AG08395 (cell line): ENCODE results near the gene CD160.
A peak's percentile ranks its signal among the peaks of the same experiment; 100 is the strongest.
"Not testable (repeated sequence)": the region's sequence is repeated elsewhere in the genome, so short reads cannot be mapped to it uniquely, and the experiment has no call there.

ENCODE experiments used
- DNase-seq: peaks from one replicate; pipeline ENCODE4 v3.0.0; 2012; ENCODE audit warnings: mixed read lengths, low spot score

CD160 gene, protein sequence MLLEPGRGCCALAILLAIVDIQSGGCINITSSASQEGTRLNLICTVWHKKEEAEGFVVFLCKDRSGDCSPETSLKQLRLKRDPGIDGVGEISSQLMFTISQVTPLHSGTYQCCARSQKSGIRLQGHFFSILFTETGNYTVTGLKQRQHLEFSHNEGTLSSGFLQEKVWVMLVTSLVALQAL

GRCh38 chr1:145719230-145720079 is at the start of gene CD160:
TSS of gene CD160 (plus strand) at chr1:145719499. CDS start at chr1:145728328, 8,829 bp downstream.
- DNase-seq: no peak

DNA sequence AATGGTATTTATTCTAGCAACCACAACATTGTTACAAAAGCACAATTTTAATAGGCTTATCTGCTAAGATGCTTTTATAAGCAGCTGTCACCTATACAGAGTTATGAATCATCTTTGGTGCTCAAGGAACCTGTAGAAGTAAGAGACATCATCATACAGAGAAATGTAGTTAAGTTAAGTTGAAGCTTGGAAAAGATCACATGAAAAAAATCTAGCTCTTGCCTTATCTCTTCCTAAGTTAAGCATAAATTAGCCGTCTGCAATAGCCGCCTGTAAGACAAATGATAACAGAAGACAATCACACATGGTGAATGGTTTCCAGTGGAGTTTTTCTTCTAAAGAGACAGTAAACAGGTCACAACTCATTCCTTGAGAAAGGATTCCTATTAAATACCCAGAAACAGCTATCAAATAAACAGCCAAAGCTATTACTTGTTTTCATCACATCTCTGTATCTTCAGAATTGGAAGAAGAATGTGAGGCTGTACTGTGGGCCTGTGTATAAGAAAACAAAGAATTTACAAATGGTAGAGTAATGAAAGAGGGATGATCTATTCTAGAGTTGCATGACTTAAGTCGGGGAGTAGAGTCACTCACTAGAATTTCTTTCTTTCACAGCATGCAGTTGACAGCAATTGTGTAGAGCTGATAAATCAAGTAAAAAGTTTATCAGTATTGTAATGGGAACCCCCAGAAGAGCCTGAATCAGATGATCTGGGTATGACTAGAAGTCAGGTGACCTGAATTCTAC is 48.1 kb upstream of the CD160 start:
- not testable (repeated sequence) for DNase-seq

DNA sequence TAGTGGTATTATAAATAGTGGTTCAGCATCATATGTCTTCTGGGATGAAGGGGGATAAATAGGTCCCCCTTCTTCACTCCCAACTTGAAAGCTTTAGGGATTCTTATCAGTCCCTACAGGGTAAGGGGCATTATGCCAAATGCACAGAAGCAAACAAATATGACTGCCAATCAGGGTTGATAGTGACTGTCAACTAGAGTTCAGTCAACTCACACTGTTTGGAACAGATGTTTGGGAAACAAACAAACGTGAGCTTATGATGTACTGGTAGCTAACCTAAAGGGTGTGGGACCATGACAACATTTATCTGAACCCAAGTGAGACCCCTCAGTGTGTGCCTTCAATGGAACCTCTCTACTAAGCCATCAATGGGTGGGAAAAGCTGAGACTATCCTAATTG is 46.1 kb upstream of the CD160 start:
- DNase-seq: not testable (repeated sequence)

- not testable (repeated sequence) for DNase-seq
Measured at GRCh38 chr1:145684858-145685257, 34.4 kb upstream of the CD160 start.

DNA sequence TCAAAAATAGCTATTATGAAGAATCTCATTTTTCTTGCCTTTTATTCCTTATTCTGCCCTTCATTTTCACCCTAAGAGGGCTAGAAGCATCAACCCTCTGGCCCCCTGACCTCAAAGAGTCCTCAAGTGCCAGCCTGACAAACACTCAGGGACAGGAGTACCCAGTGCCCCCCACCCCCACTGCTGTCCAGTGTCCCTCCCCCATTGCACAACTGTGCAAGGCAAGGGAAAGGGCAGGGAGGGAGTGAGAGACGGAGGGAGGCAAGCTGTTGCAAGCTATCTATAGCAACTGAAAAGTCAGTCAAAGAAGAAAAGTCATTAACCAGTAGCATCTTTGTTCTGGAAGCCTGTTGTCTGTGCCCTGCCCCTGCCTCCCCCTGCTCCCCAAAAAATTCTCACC is 33.2 kb upstream of the CD160 start:
- DNase-seq: not testable (repeated sequence)

- DNase-seq: no peak
Measured at GRCh38 chr1:145688328-145688727, 31.0 kb upstream of the CD160 start.

GRCh38 chr1:145688924-145689323 is 30.4 kb upstream of the CD160 start:
- no peak for DNase-seq

GRCh38 chr1:145689922-145690321 is 29.4 kb upstream of the CD160 start:
- DNase-seq: no peak

- DNase-seq: peak; percentile 90
Measured at GRCh38 chr1:145690587-145691558, 28.4 kb upstream of the CD160 start.

- DNase-seq: no peak
Measured at GRCh38 chr1:145692785-145693443, 26.4 kb upstream of the CD160 start.

DNA sequence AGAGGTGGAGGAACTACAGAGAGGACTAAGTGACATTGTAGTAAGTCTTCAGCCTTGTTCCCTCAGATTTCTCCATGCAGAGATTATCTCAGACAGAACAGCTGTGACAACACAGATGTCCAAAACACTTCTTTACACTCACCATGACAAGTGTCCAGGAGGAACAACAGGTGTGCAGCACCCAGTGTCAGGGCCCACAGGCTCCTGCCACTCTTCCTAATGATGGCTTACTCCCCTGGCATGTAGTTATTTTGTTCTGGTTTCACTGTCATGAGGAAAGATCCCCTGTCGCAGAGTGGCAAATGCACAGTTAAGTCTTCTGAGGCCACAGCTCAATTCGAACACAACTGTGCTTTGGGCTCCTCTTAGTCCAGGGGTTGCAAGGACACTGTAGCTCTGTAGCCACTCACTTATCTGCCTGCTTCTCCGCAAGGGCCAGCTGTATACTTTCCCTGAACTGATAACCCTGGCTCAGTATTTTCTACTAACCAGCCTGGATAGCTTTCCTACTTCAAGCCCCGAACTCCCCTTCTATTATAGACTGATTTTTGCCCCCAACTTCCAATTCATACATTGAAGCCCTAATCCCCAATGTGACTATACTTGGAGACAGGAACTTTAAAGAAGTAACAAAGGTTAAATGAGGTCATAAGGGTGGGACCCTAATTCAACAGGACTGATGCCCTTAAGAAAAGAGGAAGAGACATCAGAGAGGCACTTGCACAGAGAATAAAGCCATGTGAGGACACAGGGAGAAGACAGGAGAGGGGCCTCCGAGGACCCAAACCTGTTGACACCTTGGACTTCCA is 23.3 kb upstream of the CD160 start:
- no peak for DNase-seq

DNA sequence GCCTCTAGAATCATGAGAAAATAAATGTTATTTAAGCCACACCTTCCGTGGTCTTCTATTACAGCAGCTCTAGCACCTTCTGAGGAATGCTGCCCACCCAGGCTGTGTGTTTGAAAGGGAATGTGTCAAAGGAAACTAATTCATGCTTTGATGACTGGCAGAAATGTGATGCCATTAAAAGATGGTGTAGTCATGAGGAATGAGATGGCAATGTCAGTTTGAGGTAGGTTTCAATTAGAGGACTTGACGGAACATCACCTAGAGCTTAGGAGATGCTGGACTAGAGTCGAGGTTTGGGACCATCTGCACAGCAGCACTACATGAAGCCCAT is 22.7 kb upstream of the CD160 start:
- DNase-seq: no peak

DNA sequence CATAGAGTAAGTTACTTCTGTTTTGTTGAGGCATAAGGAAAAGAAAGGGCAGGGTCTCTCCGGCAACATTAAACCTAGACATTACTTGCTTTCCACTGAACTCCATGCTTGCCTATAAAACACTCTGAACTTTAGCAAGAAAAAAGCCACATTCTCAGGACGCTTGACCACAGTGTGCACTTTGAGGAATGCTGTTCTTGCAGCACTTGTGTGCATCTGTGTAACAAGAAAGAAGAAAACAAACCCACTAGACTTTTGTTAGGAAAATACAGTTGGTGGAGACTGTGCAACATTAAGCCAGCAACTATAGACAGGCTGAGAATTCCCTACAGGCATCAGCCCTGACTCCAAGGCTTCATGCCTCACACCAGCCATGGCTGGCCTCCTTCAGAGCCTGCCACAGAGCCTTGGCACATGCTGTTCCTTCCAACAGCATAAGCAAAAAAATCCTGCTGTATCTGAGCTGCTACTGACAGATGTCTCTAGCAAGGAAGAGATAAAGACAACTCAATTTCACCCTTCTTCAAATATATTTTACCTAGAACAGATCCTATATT is 17.9 kb upstream of the CD160 start:
- no peak for DNase-seq

DNA sequence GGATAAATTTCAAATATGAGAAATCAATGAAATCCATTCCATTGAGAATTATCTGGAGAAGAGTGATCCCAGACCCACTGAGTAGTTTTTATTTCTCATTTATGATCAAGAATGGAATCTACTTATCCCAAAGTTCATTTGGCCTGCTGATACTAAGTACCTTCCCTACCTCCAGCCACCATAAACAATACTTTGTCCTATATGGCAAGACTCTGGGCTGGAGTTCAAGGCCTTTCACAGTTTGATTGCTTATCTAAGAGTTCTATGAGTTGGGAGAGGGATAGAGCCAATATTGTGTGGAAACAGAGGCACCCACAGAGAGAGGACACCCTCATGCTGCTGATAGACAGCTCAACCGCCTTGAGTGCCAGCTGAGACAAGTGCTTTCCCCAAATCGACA is 17.2 kb upstream of the CD160 start:
- no peak for DNase-seq

DNA sequence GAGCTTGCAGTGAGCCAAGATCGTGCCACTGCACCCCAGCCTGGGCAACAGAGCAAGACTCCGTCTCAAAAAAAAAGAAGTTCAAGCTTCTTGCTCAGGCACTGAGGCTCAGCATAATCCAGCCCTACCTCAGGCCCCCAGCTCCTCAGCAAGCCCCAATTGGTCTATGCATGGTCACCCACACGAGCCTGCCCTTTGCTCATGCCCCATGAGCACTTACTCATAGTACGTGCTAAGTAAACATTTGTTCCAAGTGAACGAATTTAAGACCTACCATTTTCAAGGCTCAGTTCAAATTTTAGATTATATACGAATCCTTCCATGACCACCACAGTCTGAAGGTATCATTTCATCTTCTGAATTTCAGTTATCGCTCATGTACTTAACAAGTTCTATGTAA is 16.5 kb upstream of the CD160 start:
- no peak for DNase-seq

DNA sequence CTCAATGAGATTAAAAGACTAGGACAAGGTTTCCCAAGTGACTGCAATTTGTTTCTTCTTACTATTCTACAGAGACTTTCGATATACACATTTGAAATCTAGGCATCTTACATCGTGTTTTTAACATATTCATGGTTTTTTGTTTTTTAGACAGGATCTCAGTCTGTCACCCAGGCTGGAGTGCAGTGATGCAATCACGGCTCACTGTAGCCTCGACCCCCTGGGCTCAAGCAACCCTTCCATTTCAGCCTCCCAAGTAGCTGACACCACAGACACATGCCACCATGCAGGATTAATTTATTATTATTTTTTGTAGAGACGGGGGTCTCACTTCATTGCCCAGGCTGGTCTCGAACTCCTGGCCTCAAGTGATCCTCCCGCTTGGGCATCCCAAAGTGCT is 13.7 kb upstream of the CD160 start:
- DNase-seq: no peak

- peak; percentile 43 for DNase-seq
Measured at GRCh38 chr1:145706086-145706664, 13.1 kb upstream of the CD160 start.

- DNase-seq: no peak
Measured at GRCh38 chr1:145707183-145707867, 12.0 kb upstream of the CD160 start, which contains the start of gene PDZK1. TSS of gene PDZK1 (minus strand) at chr1:145707368. CDS start at chr1:145688021, 19,347 bp downstream.

DNA sequence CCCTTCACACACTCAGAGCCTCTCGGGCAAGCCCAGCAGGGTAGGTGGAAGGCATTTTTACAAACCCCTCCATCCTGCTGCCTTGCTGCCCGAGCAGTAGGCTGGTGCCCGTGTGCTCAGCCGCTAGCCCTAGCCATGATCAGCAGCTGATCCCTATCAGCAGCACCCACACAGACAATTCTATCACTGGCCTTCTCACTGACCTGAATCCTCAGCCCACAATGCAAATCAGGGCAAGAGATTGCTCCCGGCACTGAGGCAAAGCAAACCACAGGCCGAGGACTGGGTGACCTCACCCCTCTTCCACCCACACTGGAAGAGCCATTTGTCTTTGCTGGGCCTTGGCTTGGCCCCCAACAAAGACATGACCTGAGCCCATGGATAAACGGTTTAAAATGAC is 11.2 kb upstream of the CD160 start:
- no peak for DNase-seq
